Neural progenitor cell (in vitro differentiated cells): ENCODE results near the gene SLC7A10.

Source experiments
- CTCF ChIP-seq: fragments of 200-600 bp; sonication (generic); IDR thresholded peaks from 2 replicates; pipeline ENCODE4 v1.5.1; 2017; ENCODE audit warnings: antibody characterized with exemption, mild to moderate bottlenecking
- EZH2 ChIP-seq: fragments of 200-600 bp; sonication (generic); IDR thresholded peaks from 2 replicates; pipeline ENCODE4 v1.6.1; 2017; ENCODE audit warnings: antibody characterized with exemption, mild to moderate bottlenecking, moderate library complexity

- TF ChIP-seq CTCF (no peak), EZH2 (no peak)
Observed at GRCh38 chr19:33211794-33212435, 13.7 kb downstream of the SLC7A10 start.
